Measurements from ENCODE around the gene ASXL3.

ASXL3 gene

DNA sequence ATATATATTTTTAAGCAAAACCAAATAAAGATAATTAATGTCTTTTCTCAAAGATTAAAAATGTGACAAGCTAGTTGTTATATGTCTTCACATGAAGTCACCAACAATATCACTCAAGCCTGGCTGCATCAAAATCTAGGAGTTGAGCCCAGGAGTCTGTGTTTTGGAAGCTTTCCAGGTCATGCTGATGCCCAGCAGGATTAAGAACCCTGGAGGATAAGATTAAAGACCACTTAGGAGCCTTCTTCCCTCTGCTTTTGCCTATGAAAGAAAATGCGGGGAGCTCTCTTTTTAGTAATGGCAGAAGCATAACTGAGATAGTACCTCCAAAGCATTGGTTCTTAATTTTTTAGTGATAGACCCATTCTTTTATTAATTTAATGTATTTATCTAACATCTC is 157.4 kb downstream of the ASXL3 start:
- no peak for DNase-seq

- no peak for DNase-seq
These were observed 163.7 kb downstream of the ASXL3 start for GRCh38 chr18:33741760-33742159.

GRCh38 chr18:33744032-33744697 is 166.1 kb downstream of the ASXL3 start:
- no peak for DNase-seq

GRCh38 chr18:33745151-33745795 is 167.3 kb downstream of the ASXL3 start:
- no peak for DNase-seq

GRCh38 chr18:33745871-33746545 is 168.0 kb downstream of the ASXL3 start:
- no peak for DNase-seq

DNA sequence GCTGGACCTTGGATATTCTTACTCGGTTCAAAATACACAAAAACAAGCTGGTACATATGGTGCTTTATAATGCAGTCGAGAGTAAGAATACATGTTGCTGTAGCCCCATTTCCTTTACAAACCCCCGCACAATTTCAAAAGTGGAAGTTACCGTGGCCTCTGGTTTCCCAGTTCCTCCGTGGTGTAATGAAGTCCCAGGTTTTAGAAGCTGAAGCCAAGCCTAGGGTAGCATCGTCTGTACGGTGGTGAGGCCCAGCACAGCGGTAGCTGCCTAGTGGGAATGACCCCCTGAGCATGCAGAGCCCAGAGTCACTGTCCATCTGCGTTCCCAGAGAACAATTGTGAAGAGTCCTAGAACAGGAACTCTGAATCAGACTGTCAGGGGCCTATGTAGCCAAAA is 171.8 kb downstream of the ASXL3 start:
- no peak for DNase-seq

DNA sequence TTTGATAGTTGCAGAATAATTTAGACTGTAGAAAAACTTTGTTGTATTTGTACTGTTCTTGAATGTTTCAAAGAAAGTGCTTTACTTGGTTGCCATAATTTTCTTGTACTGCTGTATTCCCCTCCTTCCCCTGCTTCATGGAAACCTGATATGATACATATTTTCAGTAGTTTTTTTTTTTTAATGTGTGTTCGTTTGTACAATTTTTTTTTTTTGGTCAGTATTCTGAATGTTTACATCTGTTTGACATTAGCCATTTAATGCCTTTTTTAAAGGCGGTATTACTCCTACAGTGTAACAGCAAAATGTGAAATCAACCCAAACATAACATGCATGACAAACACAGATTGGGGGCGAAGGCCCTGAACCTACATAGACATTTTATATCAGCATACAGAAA is 172.3 kb downstream of the ASXL3 start:
- DNase-seq, result no peak

GRCh38 chr18:33751613-33752221 is 173.7 kb downstream of the ASXL3 start:
- DNase-seq, result no peak

GRCh38 chr18:33755391-33755790 is 177.4 kb downstream of the ASXL3 start:
- DNase-seq, result no peak

DNA sequence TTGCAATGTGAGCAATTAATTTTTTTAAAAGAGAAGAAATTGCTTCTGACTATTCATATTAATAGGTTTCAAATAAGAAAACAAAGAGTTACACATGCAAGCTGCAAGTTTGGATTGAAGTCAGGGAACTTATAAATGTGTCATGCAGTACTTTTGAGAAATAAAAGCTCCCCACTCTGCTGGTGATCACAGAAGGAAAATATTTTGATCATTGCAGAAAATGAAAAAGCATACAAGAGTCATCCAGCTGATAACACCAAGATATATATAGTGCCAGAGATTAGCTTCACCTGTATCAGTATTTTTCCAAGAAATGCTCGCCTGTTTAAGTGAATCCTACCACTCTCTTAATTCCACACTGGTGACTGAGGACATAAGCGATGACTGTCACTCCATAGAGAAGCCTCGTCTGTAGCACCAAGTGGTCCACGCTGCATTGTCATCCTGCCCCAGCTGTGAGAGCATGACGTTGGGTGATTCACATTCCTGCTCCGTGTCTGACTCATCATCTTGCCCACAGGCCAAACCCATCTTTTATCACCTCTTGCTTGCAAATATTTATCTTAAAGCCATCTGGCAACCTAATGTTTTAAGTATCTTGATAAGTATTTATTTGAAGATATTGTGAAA is 178.0 kb downstream of the ASXL3 start:
- no peak for DNase-seq

DNA sequence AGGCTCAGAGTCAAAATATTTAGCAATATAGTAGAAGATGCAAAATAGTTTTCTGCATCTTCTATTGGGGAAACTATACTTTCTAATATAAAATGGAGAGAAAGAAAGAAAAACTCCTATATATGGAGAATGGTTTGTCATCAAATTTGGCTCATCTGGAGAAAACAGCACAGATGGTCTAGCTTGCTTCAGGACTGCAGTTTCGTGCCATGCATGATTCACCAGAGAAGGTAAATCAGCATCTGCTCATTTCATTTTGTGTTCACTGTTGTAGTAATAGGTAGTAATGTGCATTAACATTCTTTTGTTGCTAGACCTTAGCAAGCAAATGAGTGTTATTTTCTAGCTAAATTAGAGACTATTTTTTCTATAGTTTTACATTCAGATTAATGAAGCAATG is 179.0 kb downstream of the ASXL3 start:
- no peak for DNase-seq

- no peak for DNase-seq
These were observed 183.3 kb downstream of the ASXL3 start for GRCh38 chr18:33761363-33761762.

GRCh38 chr18:33781429-33781828 is 203.4 kb downstream of the ASXL3 start:
- no peak for DNase-seq
